Skin of body (tissue), 2 donors: ENCODE data around the gene OAS2. TPM values are rescaled to one million over a fixed set of nuclear protein-coding genes. Genes with fewer than 3 reads are reported as not detected.
"Not testable (repeated sequence)": the region's sequence is repeated elsewhere in the genome, so short reads cannot be mapped to it uniquely, and the experiment has no call there.

Experiments used
- DNase-seq: peaks from one replicate; lab custom pipeline; 2025; lab: John Stamatoyannopoulos, UW
- total RNA-seq: library from RNA; depleted of rRNA; stranded (reverse); fragments of >200 nt; gene quantifications from one replicate; pipeline ENCODE4 v1.2.3, GENCODE V29; 2014

The OAS2 gene
- total RNA-seq, 1 donor from 2014 or later, result 2.2 TPM

- DNase-seq, result no peak
These were observed 7.4 kb downstream of the OAS2 start for GRCh38 chr12:112985642-112986290.

- no peak for DNase-seq
These were observed 8.0 kb downstream of the OAS2 start for GRCh38 chr12:112986291-112986800.

GRCh38 chr12:112987561-112987960, 9.2 kb downstream of the OAS2 start:
- no peak for DNase-seq

GRCh38 chr12:112988224-112988623, 9.9 kb downstream of the OAS2 start:
- DNase-seq, result no peak

- not testable (repeated sequence) for DNase-seq
These were observed 10.6 kb downstream of the OAS2 start for GRCh38 chr12:112988823-112989385.

- DNase-seq, result no peak
These were observed 11.5 kb downstream of the OAS2 start for GRCh38 chr12:112989806-112990205.

GRCh38 chr12:112992541-112993398, 14.5 kb downstream of the OAS2 start:
- peak; percentile 28 for DNase-seq

GRCh38 chr12:112995008-112995407, 16.7 kb downstream of the OAS2 start:
- DNase-seq, result no peak

- no peak for DNase-seq
These were observed 18.2 kb downstream of the OAS2 start for GRCh38 chr12:112996501-112996900.

GRCh38 chr12:112997506-112997905, 19.2 kb downstream of the OAS2 start:
- DNase-seq, result no peak

- DNase-seq, result no peak
These were observed 20.9 kb downstream of the OAS2 start for GRCh38 chr12:112998987-112999767.

- DNase-seq, result no peak
These were observed 22.1 kb downstream of the OAS2 start for GRCh38 chr12:113000433-113000832.

GRCh38 chr12:113002155-113002554, 23.8 kb downstream of the OAS2 start:
- DNase-seq, result no peak

- DNase-seq, result no peak
These were observed 24.4 kb downstream of the OAS2 start for GRCh38 chr12:113002676-113003075.

- DNase-seq, result no peak
These were observed 25.3 kb downstream of the OAS2 start for GRCh38 chr12:113003636-113004035.

GRCh38 chr12:113005762-113006161, 27.4 kb downstream of the OAS2 start:
- no peak for DNase-seq

- no peak for DNase-seq
These were observed 27.9 kb downstream of the OAS2 start for GRCh38 chr12:113006206-113006605.

GRCh38 chr12:113006641-113007040, 28.3 kb downstream of the OAS2 start:
- DNase-seq, result no peak

GRCh38 chr12:113007166-113007565, 28.8 kb downstream of the OAS2 start:
- no peak for DNase-seq

- DNase-seq, result no peak
These were observed 32.4 kb downstream of the OAS2 start for GRCh38 chr12:113010701-113011100.

- DNase-seq, result no peak
These were observed 36.2 kb downstream of the OAS2 start for GRCh38 chr12:113014565-113014964.
